ENCODE results near the gene USH2A.
"Not testable (repeated sequence)": the region's sequence is repeated elsewhere in the genome, so short reads cannot be mapped to it uniquely, and the experiment has no call there.

USH2A gene

DNA sequence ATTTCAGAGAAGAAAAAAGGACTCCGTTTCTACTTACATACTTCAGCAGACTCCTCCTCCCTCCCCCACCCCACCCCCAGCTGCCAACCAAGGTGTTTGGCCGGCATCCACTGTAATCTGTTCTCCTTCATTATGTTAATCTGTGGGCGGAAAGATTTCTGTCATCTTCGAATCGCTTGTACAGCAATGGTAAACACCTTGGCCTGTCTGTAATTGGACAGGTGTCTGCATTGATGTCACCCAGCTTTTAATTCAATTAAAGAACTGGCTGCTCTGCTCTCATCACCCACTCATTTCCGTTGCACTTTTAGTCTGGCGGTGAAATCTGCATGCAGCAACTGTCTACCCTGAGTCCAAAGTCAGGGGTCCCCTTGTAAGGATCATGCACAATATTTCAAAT, 368.6 kb downstream of the USH2A start:
- in situ Hi-C loops (cut with MboI; ENCODE audit: low sequenced_read_pairs), result no loop called here

DNA sequence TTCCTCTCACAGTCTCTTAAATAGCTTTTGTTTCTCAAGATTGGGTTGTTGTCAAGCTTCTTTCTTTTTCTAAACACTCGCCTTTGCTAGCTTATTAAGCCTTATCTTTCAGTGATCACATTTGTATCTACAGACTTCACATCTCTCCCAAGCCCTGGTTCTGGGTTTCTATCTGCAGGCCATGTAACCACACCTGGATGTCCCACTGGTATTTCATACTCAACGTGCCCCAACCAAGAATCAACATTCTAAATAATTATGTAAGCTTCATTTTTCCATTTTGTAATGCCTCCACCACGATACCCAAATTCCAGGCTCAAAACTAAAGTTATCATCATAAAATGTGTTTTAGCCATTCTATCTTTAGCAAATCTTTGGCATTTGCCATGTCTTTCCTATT, 372.2 kb downstream of the USH2A start:
- in situ Hi-C loops (cut with MboI; ENCODE audit: low sequenced_read_pairs), result no loop called here

DNA sequence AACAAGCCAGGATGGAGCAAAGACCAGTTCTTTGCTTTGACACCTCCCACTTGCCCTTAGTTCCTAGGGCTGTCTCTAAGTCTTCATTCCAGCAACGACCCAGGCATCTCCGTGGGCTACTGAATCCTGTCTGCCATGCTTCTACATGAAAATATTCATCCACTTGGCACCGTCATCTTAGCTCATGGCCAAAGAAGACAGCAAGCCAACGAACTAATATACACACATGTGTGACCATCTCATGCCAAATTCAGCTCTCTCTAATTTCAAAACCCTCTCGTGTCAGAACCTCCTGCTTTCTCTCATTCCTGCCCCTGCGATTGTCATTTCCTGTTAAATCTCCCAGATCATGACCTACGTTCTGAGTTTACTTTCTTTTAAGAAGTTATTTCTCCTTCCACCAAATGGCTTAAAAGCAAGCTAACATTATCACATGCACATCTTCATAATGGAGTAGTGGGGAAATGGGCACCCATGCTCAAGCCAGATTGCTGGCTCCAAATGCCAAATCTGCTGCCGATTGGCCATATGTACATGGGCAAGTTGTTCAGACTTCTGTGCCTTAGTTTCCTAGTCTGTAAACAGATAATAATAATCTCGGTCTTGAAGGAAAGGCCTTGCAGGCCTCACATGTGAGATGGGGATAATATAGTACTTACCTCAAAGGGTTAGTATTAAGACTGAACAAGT, 373.4 kb downstream of the USH2A start:
- in situ Hi-C loops (cut with MboI; ENCODE audit: low sequenced_read_pairs), result no loop called here

DNA sequence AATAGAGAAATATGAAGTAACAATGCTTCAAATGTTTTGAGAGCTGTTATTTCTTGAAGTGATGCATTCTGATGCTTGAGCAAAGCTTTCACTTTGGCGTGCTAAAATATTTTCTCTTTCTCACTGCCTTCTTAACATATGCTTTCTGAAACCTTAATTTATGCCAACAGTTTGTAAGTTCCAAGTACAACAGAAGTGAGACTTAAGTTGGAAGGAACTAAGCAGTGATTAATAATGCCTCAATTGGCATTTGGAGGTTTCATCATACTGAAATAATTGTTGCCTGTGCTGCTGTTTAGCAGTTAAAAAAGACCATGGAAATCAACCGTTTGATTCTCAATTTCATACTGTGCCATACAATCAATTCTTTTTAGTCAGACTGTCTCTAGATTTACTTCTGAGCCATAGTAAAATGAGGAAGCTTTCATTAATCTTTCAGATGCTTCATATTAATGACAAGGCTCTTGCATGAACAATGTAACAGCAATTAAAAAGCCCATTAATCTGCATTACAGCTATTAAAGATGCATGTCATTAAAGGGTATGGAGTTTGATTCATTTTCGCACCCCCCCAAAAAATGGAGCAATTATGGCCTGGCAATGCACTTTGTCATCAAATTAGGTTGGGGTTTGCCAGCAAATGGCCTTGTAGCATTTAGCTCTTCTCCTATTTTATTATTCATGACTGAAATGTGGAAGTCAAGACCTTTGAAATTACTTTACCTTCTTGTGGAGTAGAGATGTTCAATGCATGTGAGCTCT, 375.3 kb downstream of the USH2A start:
- in situ Hi-C loops (cut with MboI; ENCODE audit: low sequenced_read_pairs), result no loop called here

DNA sequence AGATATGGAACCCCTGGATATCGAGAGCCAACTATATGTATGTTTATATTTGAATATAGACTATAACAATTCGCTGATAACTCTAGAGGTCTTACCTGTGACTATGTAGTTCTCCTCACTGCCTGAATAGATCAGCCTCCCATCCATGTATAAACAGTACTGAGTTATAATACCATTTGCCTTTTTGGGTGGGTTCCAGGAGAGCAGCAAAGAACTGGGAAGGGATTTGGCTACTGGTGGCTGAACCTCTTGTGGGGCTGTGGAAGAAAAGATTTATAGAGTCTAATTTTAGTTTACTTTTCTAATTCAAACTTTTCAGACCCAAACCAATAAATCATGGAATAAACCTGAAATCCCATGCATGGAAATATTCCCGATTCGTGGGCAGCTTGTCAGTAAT, 376.9 kb downstream of the USH2A start:
- in situ Hi-C loops (cut with MboI; ENCODE audit: low sequenced_read_pairs), result no loop called here

DNA sequence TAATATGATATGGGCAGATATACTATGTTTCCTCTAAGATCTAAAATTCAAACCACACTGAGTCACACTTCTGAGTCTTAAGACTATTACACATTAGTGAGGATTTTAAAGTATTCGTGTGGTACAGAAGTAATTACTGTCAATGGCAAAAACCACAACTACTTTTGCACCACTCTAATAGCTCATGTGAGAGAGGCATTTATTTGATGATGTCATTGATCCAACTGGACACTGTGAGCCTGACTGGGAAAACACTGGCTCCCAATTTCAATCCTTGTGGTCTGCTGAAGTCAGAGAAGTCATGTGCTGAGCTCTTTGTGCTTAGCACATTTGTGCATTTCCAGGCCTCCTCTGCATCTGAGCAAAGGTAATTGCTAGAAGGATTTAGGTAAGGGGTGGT, 377.8 kb downstream of the USH2A start:
- in situ Hi-C loops (cut with MboI; ENCODE audit: low sequenced_read_pairs), result no loop called here

DNA sequence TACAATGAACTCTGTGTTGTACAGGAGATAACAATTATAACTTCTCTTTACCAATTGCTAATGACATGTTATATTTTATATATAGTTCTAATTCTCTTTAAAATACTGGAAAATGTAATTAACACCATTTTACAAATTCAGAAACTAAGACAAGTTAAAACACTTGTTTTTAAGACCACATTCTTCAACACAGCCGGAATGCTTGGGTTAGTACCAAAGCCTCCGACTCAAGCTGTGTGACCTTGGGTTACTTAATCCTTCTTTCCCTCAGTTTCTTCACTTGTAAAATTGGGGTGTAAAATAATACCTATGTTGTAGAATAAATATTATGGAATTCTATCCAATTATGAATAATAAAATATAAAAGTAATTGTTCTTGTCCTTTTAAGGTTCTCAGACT, 378.7 kb downstream of the USH2A start:
- in situ Hi-C loops (cut with MboI; ENCODE audit: low sequenced_read_pairs), result no loop called here

DNA sequence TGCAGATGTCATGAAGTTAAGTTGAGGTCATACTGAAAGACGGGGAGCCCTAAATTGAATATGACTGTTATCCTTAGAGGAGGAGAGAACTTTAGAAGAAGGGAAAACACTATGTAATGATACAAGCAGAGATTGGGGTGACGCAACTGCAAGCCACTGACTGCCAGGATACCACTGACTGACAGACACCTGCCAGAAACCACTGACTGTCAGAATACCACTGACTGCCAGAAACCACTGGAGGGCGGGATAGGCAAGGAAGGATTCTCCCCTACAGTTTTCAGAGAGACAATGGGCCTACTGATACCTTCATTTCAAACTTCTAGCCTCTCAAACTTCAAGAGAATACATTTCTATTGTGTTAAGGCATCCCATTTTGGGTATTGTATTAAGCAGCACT, 388.7 kb downstream of the USH2A start:
- in situ Hi-C loops (cut with MboI; ENCODE audit: low sequenced_read_pairs), result no loop called here

DNA sequence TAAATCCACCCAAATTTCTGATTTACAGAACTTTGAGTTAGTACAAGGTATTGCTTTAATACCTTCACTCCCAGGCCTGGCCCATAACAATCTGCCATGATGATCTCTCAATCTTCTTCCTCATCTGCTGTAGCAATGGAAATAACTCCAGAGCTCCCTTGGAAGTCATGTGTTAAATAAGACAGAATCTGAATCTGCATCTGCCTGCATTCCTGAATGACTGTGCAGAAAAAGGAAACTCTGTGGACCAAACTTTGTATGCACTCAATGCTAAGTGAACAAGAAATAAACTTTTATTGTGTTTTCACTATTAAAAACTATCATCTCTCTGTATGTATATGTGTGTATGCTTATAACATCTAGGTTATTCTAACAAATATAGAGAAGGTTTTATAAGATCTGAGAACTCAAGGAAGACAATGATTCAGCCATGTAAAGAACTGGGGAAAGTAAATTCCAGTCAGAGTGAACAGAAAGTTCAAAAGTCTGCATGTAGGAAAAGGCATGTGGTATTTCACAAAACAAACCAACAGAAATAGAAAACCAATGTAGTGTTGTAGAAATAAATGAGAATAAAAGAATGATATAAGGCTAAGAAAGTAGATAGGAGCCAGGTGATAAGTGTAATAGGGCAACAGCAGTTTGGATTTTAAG, 390.2 kb downstream of the USH2A start:
- in situ Hi-C loops (cut with MboI; ENCODE audit: low sequenced_read_pairs), result no loop called here

DNA sequence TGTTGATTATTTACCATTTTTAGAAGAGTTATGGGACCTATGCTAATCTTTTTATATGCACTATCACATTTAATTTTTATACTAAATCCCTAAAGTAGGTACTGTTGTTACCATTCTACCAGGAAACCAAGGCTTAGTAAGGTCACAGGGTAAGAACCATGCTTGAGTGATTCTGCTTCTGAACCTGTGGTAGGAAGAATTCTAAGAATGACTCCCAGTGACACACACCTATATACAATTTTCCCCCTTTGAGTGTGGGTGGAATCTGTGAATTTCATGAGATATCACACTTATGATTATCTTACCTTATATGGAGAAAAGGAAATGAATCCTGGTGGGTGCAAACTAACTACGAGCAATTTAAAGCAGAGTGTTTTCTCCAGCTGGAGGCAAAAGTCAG, 391.0 kb downstream of the USH2A start:
- in situ Hi-C loops (cut with MboI; ENCODE audit: low sequenced_read_pairs), result no loop called here

DNA sequence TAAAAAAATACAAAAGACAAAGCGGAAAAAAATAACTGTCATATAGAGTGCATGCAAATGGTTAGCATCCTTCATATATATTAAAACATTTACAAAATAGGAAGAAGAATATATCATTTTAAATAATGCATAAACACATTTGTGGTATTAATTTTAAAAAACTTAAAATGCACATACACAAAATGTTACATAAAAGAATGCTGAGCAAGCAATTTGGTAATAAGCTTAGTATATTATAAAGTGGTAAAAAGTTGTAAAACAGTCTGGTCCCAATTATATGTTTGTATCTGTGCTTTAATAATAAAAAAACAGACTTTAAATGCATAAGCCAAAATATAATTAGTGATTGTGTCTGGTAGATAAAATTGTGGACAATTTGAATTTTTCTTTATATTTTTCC, 394.6 kb downstream of the USH2A start:
- in situ Hi-C loops (cut with MboI; ENCODE audit: low sequenced_read_pairs), result no loop called here

DNA sequence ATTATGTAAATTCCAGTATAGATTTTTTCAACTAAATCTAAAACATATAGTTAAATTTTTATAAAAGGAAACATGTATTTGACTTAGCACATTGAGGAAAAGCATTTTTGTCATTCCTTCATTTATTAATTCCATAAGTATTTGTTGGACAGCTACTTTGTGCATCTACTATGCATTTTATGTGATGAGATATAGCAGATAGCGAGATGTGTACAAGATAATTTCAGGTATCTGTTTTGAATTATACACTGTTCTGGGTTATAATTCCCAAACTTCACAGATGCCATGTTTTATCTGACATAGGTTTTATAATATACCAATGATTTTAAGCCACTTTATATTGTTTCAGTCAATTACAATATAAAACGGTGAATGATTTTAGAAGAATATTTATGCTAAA, 398.7 kb downstream of the USH2A start:
- in situ Hi-C loops (cut with MboI; ENCODE audit: low sequenced_read_pairs), result no loop called here

DNA sequence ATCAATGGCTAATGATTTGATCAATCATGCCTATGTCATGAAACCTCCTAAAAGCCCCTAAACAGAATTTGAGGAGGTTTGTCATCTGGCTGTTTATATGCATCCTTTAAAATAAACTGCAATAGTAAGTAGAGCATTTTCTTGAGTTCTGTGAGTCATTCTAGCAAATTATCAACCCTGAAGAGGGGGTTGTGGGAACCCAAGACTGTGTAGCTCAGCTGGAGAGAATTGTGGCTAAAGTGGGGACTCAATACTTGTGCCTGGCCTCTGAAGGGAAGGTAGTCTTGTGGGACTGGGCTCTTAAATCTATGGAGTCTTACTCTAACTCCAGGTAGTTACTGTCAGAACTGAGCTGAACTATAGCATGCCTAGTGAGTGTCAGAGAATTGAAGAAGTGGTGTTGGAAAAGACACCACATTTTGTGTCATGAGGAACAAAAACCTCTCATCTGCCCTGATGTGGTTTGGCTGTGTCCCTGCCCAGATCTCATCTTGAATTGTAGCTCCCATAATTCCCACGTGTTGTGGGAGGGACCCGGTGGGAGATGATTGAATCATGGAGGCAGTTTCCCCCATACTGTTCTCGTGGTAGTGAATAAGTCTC, 402.4 kb downstream of the USH2A start:
- in situ Hi-C loops (cut with MboI; ENCODE audit: low sequenced_read_pairs), result no loop called here

DNA sequence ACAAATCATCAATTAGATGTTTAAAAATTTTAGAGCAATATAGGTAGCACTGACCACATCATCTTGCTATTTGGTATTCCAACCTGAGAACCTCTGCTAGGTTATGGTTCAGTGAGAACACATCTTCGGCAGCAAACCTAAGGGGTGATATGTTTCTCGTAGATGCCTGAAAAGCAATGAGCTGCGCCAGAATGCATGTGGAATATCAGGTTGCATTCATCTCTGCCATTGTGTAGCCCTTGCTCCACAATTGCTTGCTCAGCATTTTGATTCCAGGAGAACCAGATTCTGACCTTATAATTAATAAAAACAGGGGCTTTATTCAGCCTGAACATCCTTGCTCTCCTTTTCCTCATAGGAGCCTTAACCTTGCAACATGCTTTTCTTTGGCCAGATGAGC, 408.1 kb downstream of the USH2A start:
- in situ Hi-C loops (cut with MboI; ENCODE audit: low sequenced_read_pairs), result no loop called here

DNA sequence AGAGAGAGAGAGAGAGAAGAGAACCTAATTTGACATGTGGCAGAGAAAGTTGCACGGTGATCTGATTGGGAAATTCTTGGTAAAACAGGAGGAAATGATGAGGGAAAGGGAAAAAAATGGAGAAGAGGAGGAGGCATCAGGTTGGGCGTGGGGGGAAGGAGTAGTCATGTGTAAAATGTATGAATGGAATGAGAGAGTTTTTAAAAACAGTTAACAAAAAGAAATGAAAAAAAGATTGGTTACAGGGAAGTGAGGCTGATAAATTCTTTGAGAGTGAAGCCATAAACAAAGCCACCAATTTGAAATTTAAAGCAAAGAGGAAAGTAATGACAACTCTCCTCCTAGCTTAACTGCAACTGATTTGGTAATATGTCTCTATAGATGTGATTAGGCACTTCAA, 409.2 kb downstream of the USH2A start:
- in situ Hi-C loops (cut with MboI; ENCODE audit: low sequenced_read_pairs), result no loop called here

DNA sequence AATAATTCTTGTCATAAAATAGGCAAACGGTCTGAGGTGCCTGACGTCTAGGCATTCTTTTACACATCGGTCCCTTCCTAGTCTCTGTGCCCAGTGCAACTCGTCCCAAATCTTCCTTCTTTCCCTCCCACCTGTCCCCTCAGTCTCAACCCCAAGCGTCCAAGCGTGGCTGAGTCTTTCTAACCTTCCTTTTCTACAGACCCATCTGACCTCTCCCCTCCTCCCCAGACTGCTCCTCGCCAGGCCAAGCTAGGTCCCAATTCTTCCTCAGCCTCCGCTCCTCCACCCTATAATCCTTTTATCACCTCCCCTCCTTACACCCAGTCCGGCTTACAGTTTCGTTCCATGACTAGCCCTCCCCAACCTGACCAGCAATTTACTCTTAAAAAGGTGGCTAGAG, 413.8 kb downstream of the USH2A start:
- in situ Hi-C loops (cut with MboI; ENCODE audit: low sequenced_read_pairs), result not testable (repeated sequence)

DNA sequence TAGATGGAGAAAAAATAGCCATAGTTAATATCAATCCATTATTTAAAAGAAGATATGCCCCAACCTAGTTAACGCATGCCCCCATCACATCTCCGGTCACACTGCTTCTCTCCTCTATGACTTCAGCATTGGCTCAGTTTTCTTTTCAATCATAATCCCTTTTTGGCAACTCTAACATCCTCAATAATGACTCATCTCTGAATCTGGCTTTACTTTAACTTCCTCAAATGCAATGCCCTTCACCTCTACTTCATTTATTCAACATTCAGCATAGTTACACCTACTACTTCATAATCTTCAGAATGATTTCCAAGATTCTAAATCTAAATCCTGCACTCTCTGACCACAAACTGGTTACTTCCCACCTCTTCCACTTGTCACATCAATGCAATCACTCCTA, 417.3 kb downstream of the USH2A start:
- in situ Hi-C loops (cut with MboI; ENCODE audit: low sequenced_read_pairs), result no loop called here

DNA sequence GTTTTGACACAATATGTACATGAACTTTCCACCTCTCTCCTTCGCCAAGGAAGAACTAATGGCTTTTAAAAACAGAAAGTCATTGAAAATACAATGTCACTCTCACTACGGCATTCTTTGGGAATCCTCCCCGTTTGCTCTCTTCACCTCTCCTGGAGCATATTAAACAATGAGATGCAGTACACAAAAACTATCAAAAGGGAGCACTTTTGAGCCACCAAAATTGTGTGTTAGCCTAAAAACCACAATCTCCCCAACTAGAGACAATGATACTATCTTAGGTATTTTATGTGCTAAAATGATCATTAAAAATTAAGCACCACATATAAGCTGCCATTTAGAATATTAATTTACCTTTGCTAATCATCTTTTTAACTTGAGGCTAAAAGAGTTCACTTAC, 430.6 kb downstream of the USH2A start:
- in situ Hi-C loops (cut with MboI; ENCODE audit: low sequenced_read_pairs), result no loop called here

DNA sequence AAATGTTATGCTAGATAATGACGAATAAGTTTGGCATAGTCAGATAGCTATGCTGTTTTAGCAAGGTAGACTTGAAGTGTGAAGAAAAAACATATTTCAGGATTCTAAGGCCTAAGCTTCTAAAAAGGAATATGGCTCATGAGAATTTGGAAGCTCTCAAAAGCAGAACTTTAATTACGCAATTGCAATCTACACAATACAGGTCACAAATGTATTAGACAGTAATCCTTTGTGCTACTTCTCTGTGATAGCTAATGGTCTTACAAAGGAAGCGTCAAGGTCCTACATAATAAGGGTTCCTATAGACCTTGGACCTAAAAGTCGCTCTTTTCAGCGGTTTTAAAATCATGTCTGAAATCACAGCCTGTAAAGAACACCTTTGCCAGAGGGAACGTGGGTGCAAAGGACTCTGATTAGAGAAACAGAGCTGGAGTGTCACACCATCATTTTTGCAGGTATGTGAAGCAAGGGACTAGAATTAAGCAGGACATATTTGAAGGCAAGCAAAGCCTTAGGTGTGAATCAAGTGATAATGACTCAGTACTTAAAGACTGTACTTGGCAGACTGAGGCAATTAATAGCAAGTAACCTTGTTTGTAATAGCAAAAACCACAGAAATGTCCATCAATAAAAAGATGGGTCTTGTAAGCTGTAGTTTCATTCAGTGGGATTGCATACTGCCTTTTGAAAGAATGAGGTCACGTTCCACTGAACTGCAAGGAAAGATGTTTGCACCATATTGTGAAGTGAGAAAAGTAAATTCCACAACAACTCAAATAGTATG, 436.0 kb downstream of the USH2A start:
- in situ Hi-C loops (cut with MboI; ENCODE audit: low sequenced_read_pairs), result no loop called here

DNA sequence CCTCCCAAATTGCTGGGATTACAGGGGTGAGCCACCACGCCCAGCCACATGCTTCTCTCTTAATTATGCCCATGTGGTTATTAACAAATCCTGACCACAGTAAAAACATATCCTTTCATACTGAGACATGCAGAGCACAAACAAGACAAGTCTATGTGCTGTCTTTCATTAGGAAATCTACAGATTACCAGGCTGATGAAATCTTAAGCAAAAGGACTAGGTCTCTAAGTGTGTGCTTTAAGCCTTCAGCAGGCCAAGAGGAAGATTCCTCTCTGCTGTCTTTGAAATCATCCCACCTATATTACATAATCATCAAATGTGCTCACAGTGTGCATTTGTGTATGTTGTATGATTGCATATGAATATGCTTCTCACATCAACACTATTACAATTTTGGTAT, 436.8 kb downstream of the USH2A start:
- in situ Hi-C loops (cut with MboI; ENCODE audit: low sequenced_read_pairs), result no loop called here

DNA sequence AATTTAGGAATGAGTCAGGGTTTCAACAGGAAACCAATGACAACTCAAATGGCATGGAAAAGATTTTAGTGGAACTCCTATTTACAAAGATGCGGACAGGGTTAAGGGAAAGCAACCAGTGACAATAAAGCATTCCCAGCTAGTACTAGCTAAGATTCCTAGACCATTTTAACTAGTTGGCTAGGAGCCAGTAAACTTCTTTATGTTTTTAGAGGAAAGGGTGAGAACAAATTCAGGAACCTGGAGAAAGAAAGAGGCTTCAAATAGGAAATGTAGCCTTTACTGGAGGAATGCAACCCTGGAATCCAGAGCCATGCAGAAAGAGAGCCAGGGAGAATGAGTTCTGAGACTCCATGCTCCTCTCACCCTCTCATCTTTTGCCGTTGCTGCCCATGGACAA, 439.6 kb downstream of the USH2A start:
- in situ Hi-C loops (cut with MboI; ENCODE audit: low sequenced_read_pairs), result no loop called here
